ENCODE measurements around the gene LRRC71.

DNA sequence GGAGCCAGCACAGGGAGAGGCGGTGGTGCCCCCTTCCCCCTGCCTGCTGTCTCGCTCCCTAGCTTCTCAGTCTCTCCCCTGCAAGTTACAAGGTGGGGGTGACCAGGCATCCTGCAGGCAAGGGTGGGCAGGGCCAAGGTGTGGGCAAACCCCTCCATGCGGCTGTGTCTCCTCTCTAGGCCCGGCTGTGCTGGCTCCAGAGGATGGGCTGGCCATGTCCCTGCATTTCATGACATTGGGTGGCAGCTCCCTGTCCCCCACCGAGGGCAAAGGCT, 45.2 kb upstream of the LRRC71 start:
- TF ChIP-seq, protein P1, sequence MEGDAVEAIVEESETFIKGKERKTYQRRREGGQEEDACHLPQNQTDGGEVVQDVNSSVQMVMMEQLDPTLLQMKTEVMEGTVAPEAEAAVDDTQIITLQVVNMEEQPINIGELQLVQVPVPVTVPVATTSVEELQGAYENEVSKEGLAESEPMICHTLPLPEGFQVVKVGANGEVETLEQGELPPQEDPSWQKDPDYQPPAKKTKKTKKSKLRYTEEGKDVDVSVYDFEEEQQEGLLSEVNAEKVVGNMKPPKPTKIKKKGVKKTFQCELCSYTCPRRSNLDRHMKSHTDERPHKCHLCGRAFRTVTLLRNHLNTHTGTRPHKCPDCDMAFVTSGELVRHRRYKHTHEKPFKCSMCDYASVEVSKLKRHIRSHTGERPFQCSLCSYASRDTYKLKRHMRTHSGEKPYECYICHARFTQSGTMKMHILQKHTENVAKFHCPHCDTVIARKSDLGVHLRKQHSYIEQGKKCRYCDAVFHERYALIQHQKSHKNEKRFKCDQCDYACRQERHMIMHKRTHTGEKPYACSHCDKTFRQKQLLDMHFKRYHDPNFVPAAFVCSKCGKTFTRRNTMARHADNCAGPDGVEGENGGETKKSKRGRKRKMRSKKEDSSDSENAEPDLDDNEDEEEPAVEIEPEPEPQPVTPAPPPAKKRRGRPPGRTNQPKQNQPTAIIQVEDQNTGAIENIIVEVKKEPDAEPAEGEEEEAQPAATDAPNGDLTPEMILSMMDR (IDR thresholded peaks at IDR 0.05; ENCODE audit: low read depth, low read length), result no peak
- TF ChIP-seq POLR2A (IDR thresholded peaks at IDR 0.05; ENCODE audit: extremely low read depth, insufficient read length), result no peak
